Stimulated activated CD4-positive, alpha-beta T cell treated with anti-CD3 and anti-CD28 coated beads, Interleukin-15, amount 100 ng/mL, for 1 hour (primary cell): ENCODE measurements around the gene CELSR2.
"Not testable (repeated sequence)": the region's sequence is repeated elsewhere in the genome, so short reads cannot be mapped to it uniquely, and the experiment has no call there.

ENCODE experiments used
- DNase-seq, 2 donors: peaks; one replicate each; pipeline ENCODE4 v3.0.0-alpha.2; 2020; ENCODE audit warnings: low read depth in 1 of 2, low spot score in 1 of 2

The CELSR2 gene

GRCh38 chr1:109298666-109299557 lies 49.6 kb downstream of the CELSR2 start:
- DNase-seq: no peak

GRCh38 chr1:109299558-109300343 lies 50.4 kb downstream of the CELSR2 start:
- DNase-seq: no peak

- no peak for DNase-seq
These were observed 51.4 kb downstream of the CELSR2 start for GRCh38 chr1:109300650-109301151.

- no peak for DNase-seq
These were observed 52.5 kb downstream of the CELSR2 start for GRCh38 chr1:109301874-109302273.

GRCh38 chr1:109304226-109304920 lies 55.0 kb downstream of the CELSR2 start:
- no peak for DNase-seq

- not testable (repeated sequence) for DNase-seq
These were observed 56.7 kb downstream of the CELSR2 start for GRCh38 chr1:109305991-109306390.

GRCh38 chr1:109306832-109307273 lies 57.5 kb downstream of the CELSR2 start, which contains the start of gene MYBPHL:
MYBPHL (minus strand) TSS chr1:109307011; CDS start chr1:109306991, 20 bp downstream.
- DNase-seq: no peak

- DNase-seq: no peak
These were observed 58.1 kb downstream of the CELSR2 start for GRCh38 chr1:109307274-109308021.

- DNase-seq: no peak
These were observed 60.0 kb downstream of the CELSR2 start for GRCh38 chr1:109309347-109309746.

GRCh38 chr1:109312246-109312645 lies 62.9 kb downstream of the CELSR2 start:
- no peak for DNase-seq

- no peak for DNase-seq
These were observed 63.8 kb downstream of the CELSR2 start for GRCh38 chr1:109312978-109313775.

GRCh38 chr1:109314795-109315194 lies 65.5 kb downstream of the CELSR2 start:
- no peak for DNase-seq

GRCh38 chr1:109315288-109315687 lies 65.9 kb downstream of the CELSR2 start:
- no peak for DNase-seq

- DNase-seq: no peak
These were observed 67.2 kb downstream of the CELSR2 start for GRCh38 chr1:109316506-109316905.

GRCh38 chr1:109319114-109319513 lies 69.8 kb downstream of the CELSR2 start:
- DNase-seq: no peak

GRCh38 chr1:109322974-109323373 lies 73.6 kb downstream of the CELSR2 start:
- DNase-seq: no peak
